Suprapubic skin (tissue), 4 donors: ENCODE measurements around the gene BCKDHA. TPM values are rescaled to one million over a fixed set of nuclear protein-coding genes. Genes with fewer than 3 reads are reported as not detected.
"Not testable (repeated sequence)": the region's sequence is repeated elsewhere in the genome, so short reads cannot be mapped to it uniquely, and the experiment has no call there.

Experiments
- DNase-seq, 2 donors: peaks; one replicate each; pipeline ENCODE4 v3.0.0-alpha.2; 2019; ENCODE audit warnings: low spot score in 2 of 2
- H3K27ac ChIP-seq: fragments of 200-600 bp; sonication (generic); one replicate; pipeline ENCODE4 v1.5.1; 2019
- H3K27me3 ChIP-seq: fragments of 200-600 bp; sonication (generic); one replicate; pipeline ENCODE4 v1.5.1; 2019
- H3K36me3 ChIP-seq: fragments of 200-600 bp; sonication (generic); one replicate; pipeline ENCODE4 v1.5.1; 2019
- H3K4me1 ChIP-seq: fragments of 200-600 bp; sonication (generic); one replicate; pipeline ENCODE4 v1.5.1; 2019
- H3K4me3 ChIP-seq: fragments of 200-600 bp; sonication (generic); one replicate; pipeline ENCODE4 v1.5.1; 2019; ENCODE audit warnings: mild to moderate bottlenecking
- H3K9me3 ChIP-seq: fragments of 200-600 bp; sonication (generic); one replicate; pipeline ENCODE4 v1.5.1; 2019
- CTCF ChIP-seq, 2 donors: fragments of 200-600 bp in 1 of 2; fragments of 450-650 bp in 1 of 2; sonication (generic) in 1 of 2; IDR thresholded peaks; one replicate each; pipeline ENCODE4 v1.5.1; 2016 to 2019; ENCODE audit warnings: antibody characterized with exemption in 2 of 2, mild to moderate bottlenecking in 1 of 2, moderate library complexity in 1 of 2
- EP300 ChIP-seq: sonication (generic); formaldehyde crosslinking; IDR thresholded peaks from one replicate; pipeline ENCODE4 v1.6.1; 2017; ENCODE audit warnings: antibody characterized with exemption
- POLR2A ChIP-seq, 2 donors: fragments of 450-650 bp; IDR thresholded peaks; one replicate each; pipeline ENCODE4 v1.6.1; 2017; ENCODE audit warnings: antibody characterized with exemption in 2 of 2, mild to moderate bottlenecking in 2 of 2, moderate library complexity in 2 of 2
- POLR2AphosphoS5 ChIP-seq, 3 donors: sonication (generic); formaldehyde crosslinking; IDR thresholded peaks; one replicate each; pipeline ENCODE4 v1.6.1; 2017; ENCODE audit warnings: antibody characterized with exemption in 3 of 3
- WGBS: methylation state at CpG from one replicate; pipeline ENCODE4 v1.1.5; 2018; 5-methylcytosine and 5-hydroxymethylcytosine counted together
- total RNA-seq, 4 donors: library from RNA; depleted of rRNA; stranded (reverse); fragments of >200 nt; gene quantifications; one replicate each; pipeline ENCODE4 v1.1.0, GENCODE V29; 2016

Gene BCKDHA
- total RNA-seq, 4 donors from 2014 or later: 49.7 to 112 (median 76.2) TPM

- Histone ChIP-seq H3K9me3 (no peaks in the 10 kb centered on the region), H3K36me3 (no peaks in the 10 kb centered on the region), H3K4me1 (peaks cover 44% of the 10 kb centered on the region), H3K27me3 (no peaks in the 10 kb centered on the region), H3K27ac (peak within 1 kb of the TSS; percentile 64), H3K4me3 (peak within 1 kb of the TSS; percentile 58)
- TF ChIP-seq POLR2A (IDR thresholded peaks at IDR 0.05) (no peak), CTCF (IDR thresholded peaks at IDR 0.05) (no peak), POLR2AphosphoS5 (IDR thresholded peaks at IDR 0.05) (no peak), EP300 (no peak)
- 2% methylated on average over 27 of the region's 47 CpGs for WGBS
- DNase-seq: peak in 1 of 2 donors; percentile 76
These were observed 21.2 kb upstream of the BCKDHA start, which contains the start of gene TMEM91 for GRCh38 chr19:41376241-41376997. TMEM91 (plus strand) TSS chr19:41376533; CDS start chr19:41378310, 1,777 bp downstream.

GRCh38 chr19:41376998-41377365 lies 20.6 kb upstream of the BCKDHA start:
- Histone ChIP-seq H3K36me3 (no peaks in the 10 kb centered on the region), H3K27me3 (no peaks in the 10 kb centered on the region), H3K4me1 (peaks cover 44% of the 10 kb centered on the region), H3K9me3 (no peaks in the 10 kb centered on the region), H3K4me3 (peak overlapping the region; percentile 58), H3K27ac (peak overlapping the region; percentile 64)
- 37% methylated on average over 8 of the region's 8 CpGs for WGBS
- DNase-seq: no peak
- TF ChIP-seq CTCF (IDR thresholded peaks at IDR 0.05): no peak
- TF ChIP-seq POLR2A (IDR thresholded peaks at IDR 0.05): no peak
- TF ChIP-seq POLR2AphosphoS5 (IDR thresholded peaks at IDR 0.05): no peak
- no peak for TF ChIP-seq EP300

GRCh38 chr19:41377977-41378709 lies 19.5 kb upstream of the BCKDHA start:
- H3K36me3 ChIP-seq: no peaks in the 10 kb centered on the region
- no peak for DNase-seq
- peaks cover 44% of the 10 kb centered on the region for H3K4me1 ChIP-seq
- 67% methylated on average over 9 of the region's 9 CpGs for WGBS
- TF ChIP-seq POLR2A (IDR thresholded peaks at IDR 0.05): no peak
- no peak for TF ChIP-seq CTCF (IDR thresholded peaks at IDR 0.05)
- TF ChIP-seq POLR2AphosphoS5 (IDR thresholded peaks at IDR 0.05): no peak
- no peak for TF ChIP-seq EP300
- no peak overlapping the region for H3K4me3 ChIP-seq
- H3K27me3 ChIP-seq: no peaks in the 10 kb centered on the region
- H3K9me3 ChIP-seq: no peaks in the 10 kb centered on the region
- H3K27ac ChIP-seq: no peak overlapping the region

- Histone ChIP-seq H3K4me1 (peaks cover 25% of the 10 kb centered on the region), H3K36me3 (peaks cover 19% of the 10 kb centered on the region)
- 93% methylated on average over 8 of the region's 8 CpGs for WGBS
- H3K4me3 ChIP-seq, H3K27ac ChIP-seq, DNase-seq, H3K9me3 ChIP-seq, H3K27me3 ChIP-seq: not testable (repeated sequence)
These were observed 16.1 kb upstream of the BCKDHA start for GRCh38 chr19:41381536-41381935.

GRCh38 chr19:41384351-41384750 lies 13.3 kb upstream of the BCKDHA start:
- WGBS: 78% methylated on average over 5 of the region's 5 CpGs
- peaks cover 22% of the 10 kb centered on the region for H3K4me1 ChIP-seq
- no peaks in the 10 kb centered on the region for H3K9me3 ChIP-seq
- H3K27me3 ChIP-seq: no peaks in the 10 kb centered on the region
- H3K27ac ChIP-seq: no peak overlapping the region
- TF ChIP-seq POLR2AphosphoS5 (IDR thresholded peaks at IDR 0.05) (no peak), POLR2A (IDR thresholded peaks at IDR 0.05) (no peak), CTCF (IDR thresholded peaks at IDR 0.05) (no peak), EP300 (no peak)
- H3K4me3 ChIP-seq: no peak overlapping the region
- DNase-seq: no peak
- H3K36me3 ChIP-seq: peaks cover 39% of the 10 kb centered on the region
